HG02870 (cell line): Measurements from ENCODE around the gene RIMBP3C.
"Not testable (repeated sequence)": the region's sequence is repeated elsewhere in the genome, so short reads cannot be mapped to it uniquely, and the experiment has no call there.

ENCODE experiments used
- ATAC-seq: cut with Tn5 transposase; IDR thresholded peaks from one replicate; pipeline ENCODE4 v1.9.1; 2021; ENCODE audit warnings: mild to moderate bottlenecking, moderate library complexity; ENCODE audit not compliant: unreplicated experiment

Gene RIMBP3C

DNA sequence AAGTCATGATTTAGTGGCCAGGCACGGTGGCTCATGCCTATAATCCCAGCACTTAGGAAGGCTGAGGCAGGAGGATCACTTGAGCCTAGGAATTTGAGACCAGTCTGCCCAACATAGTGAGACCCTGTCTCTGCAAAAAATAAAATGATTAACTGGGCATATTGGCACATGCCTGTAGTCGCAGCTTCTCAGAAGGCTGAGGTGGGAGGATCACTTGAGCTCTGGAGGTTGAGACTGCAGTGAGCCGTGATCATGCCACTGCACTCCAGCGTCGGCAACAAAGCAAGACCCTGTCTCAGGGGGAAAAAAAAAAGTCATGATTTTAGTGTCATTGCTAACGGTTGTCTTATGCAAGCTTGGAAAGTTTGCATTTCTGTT is 28.2 kb upstream of the RIMBP3C start:
- ATAC-seq: no peak

- no peak for ATAC-seq
Observed at GRCh38 chr22:21573750-21574494, 22.7 kb upstream of the RIMBP3C start.

DNA sequence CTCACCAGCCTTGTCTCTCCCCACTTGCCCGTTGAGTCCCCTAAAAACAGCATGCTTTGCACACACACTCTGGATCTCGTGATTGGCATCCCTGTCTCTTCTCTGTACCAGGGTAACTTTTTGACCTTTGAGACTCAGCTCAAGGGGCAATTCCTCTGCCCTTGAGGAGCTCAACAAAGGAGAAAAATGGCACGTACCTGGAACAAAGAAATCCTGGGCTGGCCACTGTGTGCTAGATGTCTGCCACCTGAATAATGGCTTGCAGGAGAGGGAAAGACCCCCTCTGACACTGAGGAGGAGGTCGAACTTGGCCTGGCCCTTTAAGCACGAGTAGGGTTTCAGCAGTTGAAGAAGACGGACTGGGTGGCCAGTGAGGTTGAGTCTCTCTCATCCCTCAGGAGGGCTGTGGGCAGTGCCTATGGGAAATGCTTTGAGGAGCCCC is 22.1 kb upstream of the RIMBP3C start:
- no peak for ATAC-seq

- ATAC-seq: no peak
Observed at GRCh38 chr22:21571679-21572078, 20.4 kb upstream of the RIMBP3C start.

- no peak for ATAC-seq
Observed at GRCh38 chr22:21570398-21570797, 19.1 kb upstream of the RIMBP3C start.

- no peak for ATAC-seq
Observed at GRCh38 chr22:21569459-21570170, 18.4 kb upstream of the RIMBP3C start.

DNA sequence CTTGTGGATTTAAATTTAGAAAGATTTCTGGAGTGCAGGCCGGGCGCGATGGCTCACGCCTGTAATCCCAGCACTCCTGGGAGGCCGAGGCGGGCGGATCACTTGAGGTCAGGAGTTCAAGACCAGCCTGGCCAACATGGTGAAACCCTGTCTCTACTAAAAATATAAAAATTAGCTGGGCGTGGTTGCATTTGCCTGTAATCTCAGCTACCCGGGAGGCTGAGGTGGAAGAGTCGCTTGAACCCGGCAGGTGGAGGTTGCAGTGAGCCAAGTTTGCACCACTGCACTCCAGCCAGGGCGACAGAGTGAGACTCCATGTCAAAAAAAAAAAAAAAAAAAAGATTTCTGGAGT is 17.8 kb upstream of the RIMBP3C start:
- not testable (repeated sequence) for ATAC-seq

DNA sequence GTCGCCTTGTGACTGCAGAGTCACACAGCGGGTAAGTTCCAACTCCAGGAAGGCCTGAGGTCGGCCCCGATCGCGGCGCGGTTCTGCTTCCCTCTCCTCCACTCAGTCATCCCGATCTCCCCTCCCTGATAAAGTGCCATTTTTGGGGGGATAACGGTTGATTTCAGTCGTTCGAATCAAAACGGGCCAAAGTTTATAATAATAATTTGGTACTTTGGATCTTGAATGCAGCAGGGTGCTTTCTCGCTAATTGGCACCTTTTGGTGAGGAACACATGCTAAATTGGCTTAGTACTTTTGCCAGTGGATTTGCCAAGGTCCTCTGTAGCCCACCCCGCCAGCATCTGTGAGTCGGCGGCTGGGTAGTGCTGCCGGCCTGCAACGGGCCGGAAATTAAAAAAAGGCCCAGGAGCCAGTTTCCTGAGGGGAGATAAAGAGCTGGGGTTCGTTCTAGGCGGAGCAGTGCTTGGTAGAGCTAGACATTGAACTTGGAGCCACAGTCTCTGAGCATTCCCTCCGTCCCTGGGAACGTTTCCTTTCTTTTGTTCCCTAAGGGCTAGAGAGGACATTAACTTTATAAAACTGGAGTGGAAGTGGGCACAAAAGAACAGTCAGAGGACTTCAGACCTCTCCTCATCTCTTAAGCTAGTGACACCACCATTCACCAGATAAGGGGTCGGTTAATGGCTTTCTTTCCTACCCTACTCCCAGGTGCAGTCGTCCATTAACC is 17.2 kb upstream of the RIMBP3C start:
- ATAC-seq: no peak

DNA sequence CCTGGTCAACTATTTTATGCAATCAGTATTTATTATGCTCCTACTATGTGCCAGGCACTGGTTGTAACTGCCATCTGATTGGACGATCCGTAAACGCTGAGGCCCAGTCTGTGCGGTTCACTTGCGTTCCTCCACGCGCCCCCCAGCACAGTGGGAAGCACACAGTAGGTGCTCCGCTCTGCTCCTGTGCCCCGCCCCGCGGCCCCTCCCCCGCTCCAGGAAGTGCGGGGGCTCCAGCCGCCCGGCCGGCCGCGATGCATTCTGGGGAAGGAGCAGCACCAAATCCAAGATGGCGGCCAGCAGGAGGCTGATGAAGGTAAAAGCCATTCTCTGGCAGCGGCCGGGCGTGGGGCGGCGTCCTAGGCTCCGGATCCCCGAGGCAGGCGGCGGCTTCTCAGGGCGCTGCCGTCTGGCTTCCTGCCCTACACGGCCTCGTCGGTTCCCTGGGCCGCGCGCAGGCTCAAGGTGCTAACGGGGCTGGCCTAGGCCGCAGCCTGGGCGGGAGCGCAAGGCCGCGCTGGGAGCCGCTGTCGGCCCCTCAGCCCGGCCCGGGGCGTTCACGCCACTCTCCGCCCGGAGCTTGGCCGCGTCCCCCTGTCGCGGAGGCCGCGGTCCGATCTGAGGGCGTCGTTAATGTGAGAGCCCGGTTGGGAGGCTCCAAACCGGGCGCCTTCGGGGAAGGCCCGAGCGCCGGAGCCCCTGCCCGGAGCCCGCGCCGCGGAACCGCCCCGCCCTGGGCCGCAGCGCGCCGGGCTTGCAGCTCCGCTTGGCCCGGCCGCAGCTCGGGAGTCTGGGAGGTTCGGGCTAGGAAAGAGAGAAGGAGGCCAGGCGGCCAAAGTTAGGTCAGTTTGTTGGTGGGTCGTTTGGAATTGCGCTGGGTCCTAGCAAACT is 16.4 kb upstream of the RIMBP3C start, which contains the start of gene UBE2L3:
UBE2L3 (plus strand) TSS at position 259 of the 891 bp plus-strand sequence; CDS start at position 290, 31 bp downstream.
- no peak for ATAC-seq

GRCh38 chr22:21564411-21564810 is 13.2 kb upstream of the RIMBP3C start:
- ATAC-seq: no peak

DNA sequence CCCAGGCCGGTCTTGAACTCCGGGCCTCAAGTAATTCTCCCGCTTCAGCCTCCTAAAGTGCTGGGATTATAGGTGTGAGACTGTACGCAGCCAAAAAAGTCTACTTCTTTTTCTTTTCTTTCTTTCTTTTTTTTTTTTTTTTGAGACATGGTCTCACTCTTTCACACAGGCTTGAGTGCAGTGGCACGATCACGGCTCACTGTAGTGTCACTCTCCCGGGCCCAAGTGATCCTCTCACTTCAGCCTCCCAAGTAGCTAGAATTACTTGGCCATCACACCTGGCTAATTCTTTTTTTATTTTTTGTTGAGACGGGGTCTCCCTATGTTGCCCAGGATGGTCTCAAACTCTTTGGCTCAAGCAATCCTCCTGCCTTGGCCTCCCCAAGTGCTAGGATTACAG is 12.7 kb upstream of the RIMBP3C start:
- ATAC-seq: no peak

DNA sequence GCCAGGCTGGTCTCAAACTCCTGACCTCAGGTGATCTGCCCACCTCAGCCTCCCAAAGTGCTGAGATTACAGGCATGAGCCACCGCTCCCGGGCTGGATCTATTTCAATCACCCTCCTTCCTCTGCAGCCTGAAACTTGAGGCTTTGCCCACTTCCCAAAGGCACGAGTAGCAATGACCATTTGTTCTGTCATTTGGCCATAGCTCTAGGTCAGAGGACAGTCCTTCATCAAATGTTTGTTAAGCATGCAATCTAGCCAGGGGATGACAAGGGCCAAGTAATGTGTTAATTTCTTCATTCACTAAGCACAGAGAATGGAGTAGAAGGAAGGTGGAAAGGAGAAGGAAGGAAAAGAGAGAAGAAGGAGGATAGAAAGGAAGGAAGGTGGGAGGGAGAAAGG is 9.4 kb upstream of the RIMBP3C start:
- not testable (repeated sequence) for ATAC-seq

- not testable (repeated sequence) for ATAC-seq
Observed at GRCh38 chr22:21559345-21560125, 8.3 kb upstream of the RIMBP3C start.

DNA sequence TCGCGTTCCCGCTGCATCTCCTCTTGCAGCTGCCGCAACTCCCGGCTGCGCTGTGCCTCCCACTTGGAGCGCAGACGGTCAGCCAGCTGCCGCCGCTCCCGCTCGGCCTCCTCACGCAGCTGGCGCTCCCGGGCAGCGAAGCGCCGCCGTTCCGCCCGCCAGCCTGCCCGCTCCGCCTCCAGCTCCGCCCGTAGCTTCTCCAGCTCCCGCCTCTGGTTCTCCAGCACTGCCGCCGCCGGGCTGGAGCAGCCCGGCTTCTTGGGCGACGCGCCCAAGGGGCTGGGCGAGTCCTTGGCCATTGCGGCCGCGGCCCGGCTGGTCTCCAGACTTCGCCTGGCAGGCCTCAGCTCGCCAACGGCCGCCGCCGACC is 598 bp downstream of the RIMBP3C start:
- ATAC-seq: not testable (repeated sequence)

DNA sequence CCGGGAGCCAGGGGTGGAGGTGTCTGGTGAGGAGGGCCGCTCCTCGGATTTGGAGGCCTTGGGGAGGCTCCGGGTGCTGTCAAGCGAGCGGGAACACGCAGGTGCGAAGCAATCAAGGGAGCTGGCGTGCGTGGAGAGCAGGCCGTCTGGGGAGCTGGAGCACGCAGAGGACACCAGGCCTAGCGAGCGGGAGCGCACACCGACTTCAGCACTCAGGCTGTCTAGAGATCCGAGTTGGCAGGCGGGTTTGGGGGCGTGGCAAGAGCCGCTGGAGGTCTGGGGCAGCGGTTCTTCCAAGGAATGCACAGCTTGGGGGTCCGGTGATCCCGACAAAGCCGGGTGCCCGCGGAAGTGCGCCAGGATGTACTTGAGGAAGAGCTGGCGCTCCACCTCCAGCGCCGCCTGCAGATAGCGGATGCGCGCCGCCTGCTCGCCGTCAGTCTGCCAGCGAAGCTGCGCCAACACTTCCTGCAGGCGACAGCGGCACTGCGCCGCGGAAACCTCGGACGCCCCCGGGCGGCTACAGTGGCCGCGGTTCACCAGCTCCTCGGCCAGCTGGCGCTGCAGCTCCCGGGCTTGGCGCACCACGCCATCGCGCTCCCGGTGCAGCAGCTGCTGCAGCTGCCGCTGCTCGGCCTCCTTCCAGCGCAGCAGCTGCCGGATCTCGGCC is 1.1 kb downstream of the RIMBP3C start:
- not testable (repeated sequence) for ATAC-seq

DNA sequence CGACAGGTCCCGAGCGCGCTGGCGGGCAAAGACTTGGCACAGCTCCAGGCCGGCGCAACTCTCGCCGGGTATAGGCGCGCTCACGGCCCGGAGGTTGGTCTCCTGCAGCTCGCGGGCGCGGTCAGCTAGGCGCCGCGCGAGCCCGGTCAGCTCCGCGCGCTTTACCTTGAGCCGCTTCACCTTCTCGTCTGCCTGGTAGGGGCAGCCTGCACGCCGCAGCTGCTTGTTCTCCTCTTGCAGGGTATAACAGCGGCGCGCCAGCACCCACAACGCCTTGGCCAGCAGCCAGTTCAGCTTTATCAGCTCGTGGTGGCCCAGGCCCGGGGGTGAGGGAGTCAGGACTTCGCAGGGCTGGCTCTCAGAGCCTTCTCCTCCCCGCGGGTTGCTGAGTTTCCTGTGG is 1.7 kb downstream of the RIMBP3C start:
- ATAC-seq: not testable (repeated sequence)

DNA sequence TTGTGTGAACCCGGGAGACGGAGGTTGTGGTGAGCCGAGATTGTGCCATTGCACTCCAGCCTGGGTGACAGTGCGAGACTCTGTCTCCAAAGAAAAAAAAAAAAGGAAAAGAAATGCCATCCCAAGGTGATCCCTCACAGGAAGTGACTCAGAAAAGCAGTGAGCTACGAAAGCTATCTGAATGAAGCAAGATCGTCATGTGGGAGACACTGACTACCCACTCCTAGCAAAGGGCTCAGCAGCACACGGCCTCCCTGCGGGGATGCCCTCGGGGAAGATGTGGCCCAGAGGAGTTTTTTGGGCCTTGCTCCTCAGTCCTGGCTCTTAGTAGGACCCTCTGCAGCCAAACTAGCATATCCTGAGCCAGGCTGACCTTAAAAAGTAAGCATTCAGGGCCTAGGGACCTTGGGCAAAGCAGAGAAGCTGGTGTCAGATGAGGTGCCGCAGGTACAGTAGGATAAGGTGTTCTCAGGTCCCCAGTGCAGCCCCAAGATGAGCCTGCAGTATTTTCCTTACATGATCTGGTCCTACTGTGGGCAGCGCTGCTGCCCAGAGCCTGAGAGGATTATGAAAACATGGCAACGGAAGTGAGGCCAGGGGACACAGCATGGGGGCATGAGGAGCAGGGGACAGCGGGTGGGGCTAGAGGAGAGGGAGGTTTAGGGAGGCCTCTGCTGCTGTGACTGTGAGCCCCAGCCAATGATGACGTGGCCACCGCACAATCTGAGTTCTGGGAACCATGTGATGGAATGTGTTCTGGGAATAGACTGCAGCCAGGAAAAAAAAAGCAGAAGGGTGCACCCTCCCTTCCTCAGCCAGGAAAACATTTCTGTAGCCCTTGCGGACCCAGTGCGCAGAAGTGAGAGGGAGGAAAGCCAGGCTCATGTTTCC is 6.6 kb downstream of the RIMBP3C start:
- not testable (repeated sequence) for ATAC-seq

DNA sequence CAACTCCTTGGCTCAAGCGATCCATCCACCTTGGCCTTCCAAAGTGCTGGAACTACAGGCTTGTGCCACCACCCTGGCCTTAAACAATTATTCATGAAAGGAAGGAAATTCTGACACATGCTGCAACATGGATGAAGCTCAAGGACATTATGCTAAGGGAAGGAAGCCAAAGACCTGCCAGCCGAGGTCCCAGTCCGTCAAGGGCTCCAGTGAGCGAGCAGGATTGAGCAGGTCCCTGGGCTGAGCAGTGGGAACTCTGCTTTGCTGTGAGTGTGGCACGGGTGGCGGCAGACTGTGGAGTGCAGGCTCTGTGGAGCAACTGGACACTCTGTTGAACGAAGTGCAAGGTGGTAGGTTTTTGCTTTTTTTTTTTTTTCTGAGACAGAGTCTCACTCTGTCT is 11.4 kb downstream of the RIMBP3C start:
- not testable (repeated sequence) for ATAC-seq
